ENCODE measurements around the gene ARHGEF39. TPM values are rescaled to one million over a fixed set of nuclear protein-coding genes. Genes with fewer than 3 reads are reported as not detected.
A peak's percentile ranks its signal among the peaks of the same experiment; 100 is the strongest.

Gene ARHGEF39
- total RNA-seq, 1 donor from 2014 or later = 1.1 TPM

- intact Hi-C loops (cut with DNase I) = no loop called here
- Histone ChIP-seq H3K27me3 (no peaks in the 10 kb centered on the region), H3K36me3 (peaks cover 98% of the 10 kb centered on the region in 2 donors), H3K4me1 (no peaks in the 10 kb centered on the region), H3K27ac (peak overlapping the region; percentile 17 to 40), H3K4me3 (no peak overlapping the region), H3K9me3 (no peaks in the 10 kb centered on the region)
- no peak for TF ChIP-seq CTCF (IDR thresholded peaks at IDR 0.05)
- DNase-seq (ENCODE audit: low spot score in 2 of 2) = no peak
Observed at GRCh38 chr9:35710818-35711500, 46.0 kb upstream of the ARHGEF39 start.

DNA sequence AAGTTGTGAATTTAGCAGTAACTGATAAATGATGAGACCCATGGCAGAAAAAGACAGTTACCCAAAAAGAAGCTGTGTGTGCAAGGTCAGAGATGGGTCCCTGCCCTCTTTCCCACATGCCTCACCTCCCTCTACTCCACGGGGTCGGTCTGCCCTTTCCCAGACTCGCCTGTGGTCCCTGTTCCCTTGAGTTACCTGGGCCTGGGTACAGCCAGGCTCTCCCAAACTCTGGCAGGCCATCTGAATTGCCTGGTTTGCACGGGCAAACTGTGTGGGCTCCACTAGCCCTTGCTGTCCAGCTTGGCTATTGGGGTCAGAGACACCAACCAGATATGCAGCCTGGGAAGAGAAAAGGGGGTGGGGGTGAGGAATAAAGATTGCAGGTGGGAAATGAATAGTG, 43.2 kb upstream of the ARHGEF39 start:
- no peak for TF ChIP-seq CTCF (IDR thresholded peaks at IDR 0.05)
- no peak for DNase-seq (ENCODE audit: low spot score in 2 of 2)
- Histone ChIP-seq H3K4me3 (no peak overlapping the region), H3K27me3 (no peaks in the 10 kb centered on the region), H3K4me1 (no peaks in the 10 kb centered on the region), H3K27ac (peak overlapping the region in 1 of 2 donors; percentile 61), H3K9me3 (no peaks in the 10 kb centered on the region), H3K36me3 (peaks cover 98% of the 10 kb centered on the region in 2 donors)
- intact Hi-C loops (cut with DNase I) = no loop called here

GRCh38 chr9:35706951-35707350, 42.0 kb upstream of the ARHGEF39 start:
- no peak overlapping the region for H3K4me3 ChIP-seq
- H3K27ac ChIP-seq = peak overlapping the region; percentile 61
- peaks cover 98% of the 10 kb centered on the region in 2 donors for H3K36me3 ChIP-seq
- H3K27me3 ChIP-seq = no peaks in the 10 kb centered on the region
- no peak for DNase-seq (ENCODE audit: low spot score in 2 of 2)
- TF ChIP-seq CTCF (IDR thresholded peaks at IDR 0.05) = no peak
- intact Hi-C loops (cut with DNase I) = no loop called here
- H3K9me3 ChIP-seq = no peaks in the 10 kb centered on the region
- no peaks in the 10 kb centered on the region for H3K4me1 ChIP-seq

- no peak for DNase-seq (ENCODE audit: low spot score in 2 of 2)
- peaks cover 98% of the 10 kb centered on the region in 2 donors for H3K36me3 ChIP-seq
- H3K4me1 ChIP-seq = no peaks in the 10 kb centered on the region
- peak overlapping the region; percentile 61 for H3K27ac ChIP-seq
- no peaks in the 10 kb centered on the region for H3K27me3 ChIP-seq
- H3K9me3 ChIP-seq = no peaks in the 10 kb centered on the region
- no peak for TF ChIP-seq CTCF (IDR thresholded peaks at IDR 0.05)
- intact Hi-C loops (cut with DNase I) = no loop called here
- no peak overlapping the region for H3K4me3 ChIP-seq
Observed at GRCh38 chr9:35705836-35706430, 40.9 kb upstream of the ARHGEF39 start.

DNA sequence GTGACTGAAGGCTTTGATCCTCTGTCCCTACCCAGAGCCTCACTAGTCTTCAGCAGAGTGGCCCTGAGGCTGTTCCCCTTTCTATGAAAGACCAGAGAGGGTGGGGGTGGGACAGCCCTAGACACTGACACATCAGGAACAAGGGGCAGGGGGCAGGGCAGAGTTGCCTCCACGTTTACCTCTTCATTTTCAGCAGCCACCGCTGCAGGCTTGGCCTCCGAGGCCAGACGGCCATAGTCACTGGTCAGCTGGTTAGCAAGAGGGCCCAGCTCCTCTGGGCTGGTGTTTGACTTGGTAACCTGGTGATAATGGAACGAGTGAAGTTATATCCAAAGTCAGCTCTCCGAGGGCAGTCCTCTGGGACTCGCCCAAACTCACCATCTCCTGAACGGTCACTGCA, 40.4 kb upstream of the ARHGEF39 start:
- no peak for DNase-seq (ENCODE audit: low spot score in 2 of 2)
- intact Hi-C loops (cut with DNase I) = no loop called here
- H3K4me1 ChIP-seq = no peaks in the 10 kb centered on the region
- no peaks in the 10 kb centered on the region for H3K27me3 ChIP-seq
- no peak for TF ChIP-seq CTCF (IDR thresholded peaks at IDR 0.05)
- peaks cover 98% of the 10 kb centered on the region in 2 donors for H3K36me3 ChIP-seq
- H3K4me3 ChIP-seq = no peak overlapping the region
- H3K27ac ChIP-seq = peak overlapping the region; percentile 61
- H3K9me3 ChIP-seq = no peaks in the 10 kb centered on the region

Measured in ascending aorta (tissue), 2 donors.